Fibroblast of lung (primary cell): ENCODE results near the gene CCDC3. TPM values are rescaled to one million over a fixed set of nuclear protein-coding genes. Genes with fewer than 3 reads are reported as not detected.
"Not testable (repeated sequence)": the region's sequence is repeated elsewhere in the genome, so short reads cannot be mapped to it uniquely, and the experiment has no call there.

Source experiments
- DNase-seq, 2 donors: peaks; one replicate each; pipeline versions ENCODE4 v3.0.0 to v3.0.0-alpha.2; 2010; ENCODE audit warnings: low read depth in 2 of 2
- H2AFZ ChIP-seq: 2 replicates; pipeline ENCODE4 v1.5.1; 2012; ENCODE audit warnings: low read length, control low read depth, inconsistent platforms
- H3K27ac ChIP-seq: 2 replicates; pipeline ENCODE4 v1.5.1; 2011; ENCODE audit warnings: low read length, control low read depth; ENCODE audit not compliant: insufficient read depth
- H3K27me3 ChIP-seq: 2 replicates; pipeline ENCODE4 v1.5.1; 2011; ENCODE audit warnings: mild to moderate bottlenecking, low read length; ENCODE audit not compliant: control insufficient read depth, insufficient read depth
- H3K36me3 ChIP-seq: 2 replicates; pipeline ENCODE4 v1.5.1; 2011; ENCODE audit warnings: low read length; ENCODE audit not compliant: control insufficient read depth, insufficient read depth
- H3K4me1 ChIP-seq: 2 replicates; pipeline ENCODE4 v1.5.1; 2011; ENCODE audit warnings: low read length; ENCODE audit not compliant: control insufficient read depth, insufficient read depth; ENCODE audit errors: extremely low read depth
- H3K4me2 ChIP-seq: 2 replicates; pipeline ENCODE4 v1.5.1; 2011; ENCODE audit warnings: low read length, control low read depth; ENCODE audit not compliant: insufficient read depth; ENCODE audit errors: extremely low read depth
- H3K4me3 ChIP-seq, 4 experiments: fragments of 200-600 bp in 1 of 4; sonication (generic) in 1 of 4; replicated peaks in 1 of 4; 2 replicates each; pipeline ENCODE4 v1.5.1; 2011 to 2016; ENCODE audit warnings: low read length in 4 of 4, low read depth in 3 of 4, mild to moderate bottlenecking in 3 of 4, control low read depth in 2 of 4, inconsistent platforms in 1 of 4, mixed read lengths in 1 of 4; ENCODE audit not compliant: insufficient read depth in 1 of 4; ENCODE audit errors: control extremely low read depth in 1 of 4
- H3K79me2 ChIP-seq: 2 replicates; pipeline ENCODE4 v1.5.1; 2012; ENCODE audit warnings: mild to moderate bottlenecking, low read length, inconsistent platforms; ENCODE audit not compliant: control insufficient read depth, insufficient read depth
- H3K9ac ChIP-seq: 2 replicates; pipeline ENCODE4 v1.5.1; 2011; ENCODE audit warnings: mild to moderate bottlenecking, low read length, control low read depth; ENCODE audit not compliant: insufficient read depth
- H3K9me3 ChIP-seq: 2 replicates; pipeline ENCODE4 v1.5.1; 2012; ENCODE audit warnings: low read depth, low read length; ENCODE audit not compliant: control insufficient read depth, insufficient read depth
- H4K20me1 ChIP-seq: 2 replicates; pipeline ENCODE4 v1.5.1; 2011; ENCODE audit warnings: low read length; ENCODE audit not compliant: control insufficient read depth, insufficient read depth; ENCODE audit errors: extremely low read depth
- EZH2 ChIP-seq: IDR thresholded peaks from 2 replicates; pipeline ENCODE4 v1.5.1; 2012; ENCODE audit warnings: low read length, control low read depth, mild to moderate bottlenecking; ENCODE audit errors: missing control alignments
- polyA plus RNA-seq, 2 donors: library from polyadenylated mRNA; depleted of rRNA in 1 of 2; stranded (reverse) in 1 of 2; unstranded in 1 of 2; fragments of >200 nt; gene quantifications; 2 replicates each; pipeline ENCODE4 v1.2.1, GENCODE V29; 2011 to 2012; ENCODE audit warnings: missing spikeins in 1 of 2
- total RNA-seq: library from RNA; depleted of rRNA; stranded (reverse); fragments of >200 nt; gene quantifications from 2 replicates; pipeline ENCODE4 v1.2.1, GENCODE V29; 2014
- TF ChIP-seq, protein P1 (sequence below), 2 donors: IDR thresholded peaks in 1 of 2; conservative IDR thresholded peaks in 1 of 2; 1 replicate in 1 of 2; 2 replicates in 1 of 2; pipeline ENCODE4 v1.5.1; 2011 to 2012; ENCODE audit warnings: low read length in 2 of 2, control low read depth in 1 of 2, inconsistent platforms in 1 of 2, low read depth in 1 of 2, mild to moderate bottlenecking in 1 of 2

Gene CCDC3
- total and polyA plus RNA-seq, 2 donors (not counting 1 experiment from before 2014, with no cell fraction given): 0.33 to 0.65 TPM

DNA sequence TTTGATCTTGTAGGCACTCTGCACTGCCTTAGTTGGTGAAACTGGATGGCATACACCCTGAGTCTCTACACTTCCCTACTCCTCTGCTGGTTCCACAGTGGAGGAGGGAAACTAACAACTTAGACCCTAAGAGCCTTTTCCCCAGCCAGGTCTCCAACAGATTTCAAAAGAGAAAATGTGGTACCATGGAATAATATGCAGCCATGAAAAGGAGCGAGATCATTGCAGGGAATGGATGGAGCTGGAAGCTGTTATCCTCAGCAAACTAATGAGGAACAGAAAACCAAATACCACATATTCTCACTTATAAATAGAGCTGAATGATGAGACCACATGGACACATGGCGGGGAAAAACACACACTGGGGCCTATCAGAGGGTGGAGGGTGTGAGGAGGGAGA lies 36.3 kb upstream of the CCDC3 start:
- no peak overlapping the region for H3K4me2 ChIP-seq
- no peaks in the 10 kb centered on the region for H3K27me3 ChIP-seq
- TF ChIP-seq, protein P1, sequence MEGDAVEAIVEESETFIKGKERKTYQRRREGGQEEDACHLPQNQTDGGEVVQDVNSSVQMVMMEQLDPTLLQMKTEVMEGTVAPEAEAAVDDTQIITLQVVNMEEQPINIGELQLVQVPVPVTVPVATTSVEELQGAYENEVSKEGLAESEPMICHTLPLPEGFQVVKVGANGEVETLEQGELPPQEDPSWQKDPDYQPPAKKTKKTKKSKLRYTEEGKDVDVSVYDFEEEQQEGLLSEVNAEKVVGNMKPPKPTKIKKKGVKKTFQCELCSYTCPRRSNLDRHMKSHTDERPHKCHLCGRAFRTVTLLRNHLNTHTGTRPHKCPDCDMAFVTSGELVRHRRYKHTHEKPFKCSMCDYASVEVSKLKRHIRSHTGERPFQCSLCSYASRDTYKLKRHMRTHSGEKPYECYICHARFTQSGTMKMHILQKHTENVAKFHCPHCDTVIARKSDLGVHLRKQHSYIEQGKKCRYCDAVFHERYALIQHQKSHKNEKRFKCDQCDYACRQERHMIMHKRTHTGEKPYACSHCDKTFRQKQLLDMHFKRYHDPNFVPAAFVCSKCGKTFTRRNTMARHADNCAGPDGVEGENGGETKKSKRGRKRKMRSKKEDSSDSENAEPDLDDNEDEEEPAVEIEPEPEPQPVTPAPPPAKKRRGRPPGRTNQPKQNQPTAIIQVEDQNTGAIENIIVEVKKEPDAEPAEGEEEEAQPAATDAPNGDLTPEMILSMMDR (conservative IDR thresholded peaks at IDR 0.05 in 1 of 2, IDR thresholded peaks at IDR 0.05 in 1 of 2; ENCODE audit: low read depth in 1 of 2, low read length in 2 of 2): no peak
- TF ChIP-seq EZH2: no peak
- H3K79me2 ChIP-seq: no peaks in the 10 kb centered on the region
- H4K20me1 ChIP-seq: no peaks in the 10 kb centered on the region
- H3K9ac ChIP-seq: no peak overlapping the region
- no peak overlapping the region for H2AFZ ChIP-seq
- no peak overlapping the region for H3K27ac ChIP-seq
- H3K4me1 ChIP-seq: no peaks in the 10 kb centered on the region
- H3K9me3 ChIP-seq: no peaks in the 10 kb centered on the region
- H3K36me3 ChIP-seq: no peaks in the 10 kb centered on the region
- H3K4me3 ChIP-seq: no peak overlapping the region
- no peak for DNase-seq

DNA sequence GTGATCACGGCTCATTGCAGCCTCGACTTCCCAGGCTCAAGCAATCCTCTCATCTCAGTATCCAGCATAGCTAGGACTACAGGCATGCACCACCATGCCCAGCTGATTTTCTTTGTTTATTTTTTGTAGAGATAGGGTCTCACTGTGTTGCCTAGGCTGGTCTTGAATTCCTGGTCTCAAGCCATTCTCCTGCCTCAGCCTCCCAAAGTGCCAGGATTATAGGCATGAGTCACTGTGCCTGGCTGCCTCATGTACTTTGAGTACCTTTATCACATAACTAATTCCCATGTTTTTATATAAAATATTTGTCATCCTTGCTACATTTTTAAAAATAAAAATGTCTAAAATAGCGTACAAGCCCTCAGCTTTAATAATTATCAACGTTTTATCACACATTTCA lies 35.3 kb upstream of the CCDC3 start:
- Histone ChIP-seq H3K4me3 (no peak overlapping the region), H3K4me2 (no peak overlapping the region), H3K9me3 (no peaks in the 10 kb centered on the region), H3K36me3 (no peaks in the 10 kb centered on the region), H3K79me2 (no peaks in the 10 kb centered on the region), H3K9ac (no peak overlapping the region), H3K27me3 (no peaks in the 10 kb centered on the region), H2AFZ (no peak overlapping the region), H4K20me1 (no peaks in the 10 kb centered on the region), H3K27ac (no peak overlapping the region), H3K4me1 (no peaks in the 10 kb centered on the region)
- DNase-seq: peak in 1 of 2 donors; percentile 4
- TF ChIP-seq, protein P1 (conservative IDR thresholded peaks at IDR 0.05 in 1 of 2, IDR thresholded peaks at IDR 0.05 in 1 of 2; ENCODE audit: low read depth in 1 of 2, low read length in 2 of 2): no peak
- TF ChIP-seq EZH2: no peak

DNA sequence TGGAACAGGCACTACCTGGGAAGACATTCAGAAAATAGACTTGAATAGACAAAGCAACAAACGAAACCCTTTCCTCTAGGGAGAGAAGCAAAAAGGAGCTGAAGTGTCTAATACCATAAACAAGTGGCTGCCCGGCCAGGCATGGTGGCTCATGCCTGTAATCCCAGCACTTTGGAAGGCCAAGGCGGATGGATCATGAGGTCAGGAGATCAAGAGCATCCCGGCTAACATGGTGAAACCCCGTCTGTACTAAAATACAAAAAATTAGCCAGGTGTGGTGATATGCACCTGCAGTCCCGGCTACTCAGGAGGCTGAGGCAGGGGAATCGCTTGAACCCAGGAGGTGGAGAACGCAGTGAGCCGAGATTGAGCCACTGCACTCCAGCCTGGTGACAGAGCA lies 34.2 kb upstream of the CCDC3 start:
- DNase-seq, H3K4me2 ChIP-seq, H3K9ac ChIP-seq, H2AFZ ChIP-seq, H3K4me3 ChIP-seq, H4K20me1 ChIP-seq, H3K27me3 ChIP-seq, H3K9me3 ChIP-seq, H3K36me3 ChIP-seq, H3K79me2 ChIP-seq, H3K4me1 ChIP-seq, H3K27ac ChIP-seq: not testable (repeated sequence)
